ENCODE data around the gene NF2.

Gene NF2

GRCh38 chr22:29651652-29652051 is 48.2 kb downstream of the NF2 start:
- Histone ChIP-seq H3K27ac (no peak overlapping the region), H3K4me3 (ENCODE audit: low read depth in 1 of 2, low read length in 1 of 2) (no peak overlapping the region), H3K27me3 (no peaks in the 10 kb centered on the region), H3K36me3 (no peaks in the 10 kb centered on the region), H3K9me3 (no peaks in the 10 kb centered on the region), H3K4me1 (ENCODE audit: control insufficient read depth in 1 of 2, insufficient read depth in 1 of 2, low read depth in 1 of 2, low read length in 1 of 2) (peaks cover 5% of the 10 kb centered on the region in 2 experiments)
- TF ChIP-seq CTCF (IDR thresholded peaks at IDR 0.05): no peak

- Histone ChIP-seq H3K36me3 (no peaks in the 10 kb centered on the region), H3K27me3 (no peaks in the 10 kb centered on the region), H3K4me1 (ENCODE audit: control insufficient read depth in 1 of 2, insufficient read depth in 1 of 2, low read depth in 1 of 2, low read length in 1 of 2) (peaks cover 26 to 28% of the 10 kb centered on the region in 2 experiments), H3K4me3 (ENCODE audit: low read depth in 1 of 2, low read length in 1 of 2) (no peak overlapping the region), H3K9me3 (no peaks in the 10 kb centered on the region), H3K27ac (no peak overlapping the region)
- TF ChIP-seq CTCF (IDR thresholded peaks at IDR 0.05): no peak
Measured at GRCh38 chr22:29654420-29654819, 51.0 kb downstream of the NF2 start.

GRCh38 chr22:29654882-29655281 is 51.4 kb downstream of the NF2 start:
- Histone ChIP-seq H3K9me3 (no peaks in the 10 kb centered on the region), H3K27me3 (no peaks in the 10 kb centered on the region), H3K4me3 (ENCODE audit: low read depth in 1 of 2, low read length in 1 of 2) (no peak overlapping the region), H3K36me3 (no peaks in the 10 kb centered on the region), H3K27ac (no peak overlapping the region), H3K4me1 (ENCODE audit: control insufficient read depth in 1 of 2, insufficient read depth in 1 of 2, low read depth in 1 of 2, low read length in 1 of 2) (peaks cover 31 to 32% of the 10 kb centered on the region in 2 experiments)
- TF ChIP-seq CTCF (IDR thresholded peaks at IDR 0.05): no peak

GRCh38 chr22:29658176-29658575 is 54.7 kb downstream of the NF2 start:
- H3K27me3 ChIP-seq: no peaks in the 10 kb centered on the region
- H3K4me3 ChIP-seq (ENCODE audit: low read depth in 1 of 2, low read length in 1 of 2): no peak overlapping the region
- H3K9me3 ChIP-seq: no peaks in the 10 kb centered on the region
- H3K4me1 ChIP-seq (ENCODE audit: control insufficient read depth in 1 of 2, insufficient read depth in 1 of 2, low read depth in 1 of 2, low read length in 1 of 2): peaks cover 30 to 35% of the 10 kb centered on the region in 2 experiments
- H3K36me3 ChIP-seq: no peaks in the 10 kb centered on the region
- peak overlapping the region; percentile 51 for H3K27ac ChIP-seq
- TF ChIP-seq CTCF (IDR thresholded peaks at IDR 0.05): no peak

GRCh38 chr22:29660021-29660420 is 56.6 kb downstream of the NF2 start:
- H3K36me3 ChIP-seq: peaks cover 6% of the 10 kb centered on the region
- no peak overlapping the region for H3K4me3 ChIP-seq (ENCODE audit: low read depth in 1 of 2, low read length in 1 of 2)
- no peak for TF ChIP-seq CTCF (IDR thresholded peaks at IDR 0.05)
- no peaks in the 10 kb centered on the region for H3K27me3 ChIP-seq
- no peak overlapping the region for H3K27ac ChIP-seq
- H3K9me3 ChIP-seq: no peaks in the 10 kb centered on the region
- H3K4me1 ChIP-seq (ENCODE audit: control insufficient read depth in 1 of 2, insufficient read depth in 1 of 2, low read depth in 1 of 2, low read length in 1 of 2): peaks cover 30 to 35% of the 10 kb centered on the region in 2 experiments

- H3K4me3 ChIP-seq (ENCODE audit: low read depth in 1 of 2, low read length in 1 of 2): no peak overlapping the region
- peaks cover 30 to 35% of the 10 kb centered on the region in 2 experiments for H3K4me1 ChIP-seq (ENCODE audit: control insufficient read depth in 1 of 2, insufficient read depth in 1 of 2, low read depth in 1 of 2, low read length in 1 of 2)
- H3K36me3 ChIP-seq: peaks cover 6% of the 10 kb centered on the region
- no peaks in the 10 kb centered on the region for H3K27me3 ChIP-seq
- H3K27ac ChIP-seq: no peak overlapping the region
- no peaks in the 10 kb centered on the region for H3K9me3 ChIP-seq
- TF ChIP-seq CTCF (IDR thresholded peaks at IDR 0.05): no peak
Measured at GRCh38 chr22:29661336-29661735, 57.9 kb downstream of the NF2 start.
